WTC11 (cell line): ENCODE results near the gene GRM7. TPM values are rescaled to one million over a fixed set of nuclear protein-coding genes. Genes with fewer than 3 reads are reported as not detected.

Experiments used
- ATAC-seq: fragments of 200-7000 bp; cut with Tn5 transposase; 2 replicates; pipeline ENCODE4 v1.10.0; 2021; ENCODE audit warnings: mild to moderate bottlenecking, moderate library complexity
- CTCF ChIA-PET: fragments of 300-600 bp; sonication (Branson Sonifier 250); formaldehyde crosslinking; loops from one replicate; lab custom pipeline; 2021; ENCODE audit warnings: antibody characterized with exemption; lab: Charles Lee
- POLR2A ChIA-PET: fragments of 350-600 bp; sonication (Branson Sonifier 250); formaldehyde crosslinking; loops from one replicate; lab custom pipeline; 2021; ENCODE audit warnings: antibody characterized with exemption; lab: Charles Lee
- DNase-seq: peaks from one replicate; pipeline ENCODE4 v3.0.0; 2021; ENCODE audit warnings: low spot score
- H3K27ac Mint-ChIP-seq: 2 replicates; pipeline ENCODE4 v1.8.0; 2021; ENCODE audit warnings: mixed read lengths
- H3K27me3 Mint-ChIP-seq: 2 replicates; pipeline ENCODE4 v1.8.0; 2021; ENCODE audit warnings: low read depth, mild to moderate bottlenecking, moderate library complexity, mixed read lengths
- H3K36me3 Mint-ChIP-seq: 2 replicates; pipeline ENCODE4 v1.8.0; 2021; ENCODE audit warnings: mixed read lengths
- H3K4me1 Mint-ChIP-seq: 2 replicates; pipeline ENCODE4 v1.8.0; 2022; ENCODE audit warnings: mixed read lengths
- H3K4me3 Mint-ChIP-seq: 2 replicates; pipeline ENCODE4 v1.8.0; 2021; ENCODE audit warnings: mild to moderate bottlenecking, moderate library complexity, mixed read lengths
- H3K9me3 Mint-ChIP-seq: 2 replicates; pipeline ENCODE4 v1.8.0; 2021; ENCODE audit warnings: mixed read lengths
- AFF4 ChIP-seq: sonication (generic); formaldehyde crosslinking; IDR thresholded peaks from 2 replicates; pipeline ENCODE4 v1.8.1; 2023; ENCODE audit warnings: mild to moderate bottlenecking, missing genetic modification reagents, borderline replicate concordance
- ATF1 ChIP-seq: sonication (generic); formaldehyde crosslinking; IDR thresholded peaks from 2 replicates; pipeline ENCODE4 v1.8.1; 2023; ENCODE audit warnings: mild to moderate bottlenecking, moderate library complexity, missing genetic modification reagents
- CDX4 ChIP-seq: fragments of 250-450 bp; sonication (Bioruptor Pico); IDR thresholded peaks from 2 replicates; pipeline ENCODE4 v1.9.0; 2021; ENCODE audit warnings: moderate library complexity, mild to moderate bottlenecking, inconsistent platforms, borderline replicate concordance
- CTCF ChIP-seq: fragments of 200-600 bp; IDR thresholded peaks from 2 replicates; pipeline ENCODE4 v1.8.0; 2022; ENCODE audit warnings: antibody characterized with exemption
- E2F1 ChIP-seq: sonication (generic); formaldehyde crosslinking; IDR thresholded peaks from 2 replicates; pipeline ENCODE4 v1.8.0; 2022; ENCODE audit warnings: mild to moderate bottlenecking, missing genetic modification reagents
- ERG ChIP-seq: fragments of 250-450 bp; sonication (Bioruptor Pico); IDR thresholded peaks from 2 replicates; pipeline ENCODE4 v1.8.0; 2021; ENCODE audit warnings: mild to moderate bottlenecking
- ESRRA ChIP-seq: sonication (generic); formaldehyde crosslinking; IDR thresholded peaks from 2 replicates; pipeline ENCODE4 v1.8.1; 2022; ENCODE audit warnings: mild to moderate bottlenecking, missing genetic modification reagents, borderline replicate concordance
- FOXK1 ChIP-seq: sonication (generic); formaldehyde crosslinking; IDR thresholded peaks from 2 replicates; pipeline ENCODE4 v1.8.0; 2022; ENCODE audit warnings: mild to moderate bottlenecking, moderate library complexity, missing genetic modification reagents
- GRHL2 ChIP-seq: fragments of 250-450 bp; sonication (Bioruptor Pico); IDR thresholded peaks from 2 replicates; pipeline ENCODE4 v1.8.0; 2022; ENCODE audit warnings: mild to moderate bottlenecking, moderate library complexity; ENCODE audit not compliant: insufficient replicate concordance, severe bottlenecking
- HMGXB4 ChIP-seq: sonication (generic); formaldehyde crosslinking; IDR thresholded peaks from 2 replicates; pipeline ENCODE4 v1.8.1; 2023; ENCODE audit warnings: mild to moderate bottlenecking, moderate library complexity, missing genetic modification reagents
- JAZF1 ChIP-seq: fragments of 250-450 bp; sonication (Bioruptor Pico); IDR thresholded peaks from 2 replicates; pipeline ENCODE4 v1.9.0; 2021; ENCODE audit warnings: moderate library complexity, mild to moderate bottlenecking, inconsistent platforms
- MLX ChIP-seq: sonication (generic); formaldehyde crosslinking; IDR thresholded peaks from 2 replicates; pipeline ENCODE4 v1.8.1; 2023; ENCODE audit warnings: mild to moderate bottlenecking, missing genetic modification reagents, moderate library complexity
- MYBL2 ChIP-seq: sonication (generic); formaldehyde crosslinking; IDR thresholded peaks from 2 replicates; pipeline ENCODE4 v1.8.1; 2023; ENCODE audit warnings: mild to moderate bottlenecking, moderate library complexity, missing genetic modification reagents
- NR1H2 ChIP-seq: sonication (generic); formaldehyde crosslinking; IDR thresholded peaks from 2 replicates; pipeline ENCODE4 v1.9.0; 2021; ENCODE audit warnings: mild to moderate bottlenecking, moderate library complexity, missing genetic modification reagents
- PRRX2 ChIP-seq: fragments of 250-450 bp; sonication (Bioruptor Pico); IDR thresholded peaks from 2 replicates; pipeline ENCODE4 v1.8.0; 2021; ENCODE audit warnings: mild to moderate bottlenecking
- RORB ChIP-seq: fragments of 250-450 bp; sonication (Bioruptor Pico); IDR thresholded peaks from 2 replicates; pipeline ENCODE4 v1.9.0; 2021; ENCODE audit warnings: mild to moderate bottlenecking
- SMAD3 ChIP-seq: sonication (generic); formaldehyde crosslinking; IDR thresholded peaks from 2 replicates; pipeline ENCODE4 v1.8.0; 2022; ENCODE audit warnings: missing genetic modification reagents, mild to moderate bottlenecking, borderline replicate concordance
- TEAD1 ChIP-seq: sonication (generic); formaldehyde crosslinking; IDR thresholded peaks from 2 replicates; pipeline ENCODE4 v1.8.0; 2022; ENCODE audit warnings: mild to moderate bottlenecking, missing genetic modification reagents
- USF1 ChIP-seq: sonication (generic); formaldehyde crosslinking; IDR thresholded peaks from 2 replicates; pipeline ENCODE4 v1.8.0; 2022; ENCODE audit warnings: mild to moderate bottlenecking, missing genetic modification reagents
- ZNF232 ChIP-seq: sonication (generic); formaldehyde crosslinking; IDR thresholded peaks from 2 replicates; pipeline ENCODE4 v1.8.0; 2022; ENCODE audit warnings: mild to moderate bottlenecking, missing genetic modification reagents
- ZNF263 ChIP-seq: sonication (generic); formaldehyde crosslinking; IDR thresholded peaks from 2 replicates; pipeline ENCODE4 v1.8.1; 2022; ENCODE audit warnings: low read depth, mild to moderate bottlenecking, moderate library complexity, missing genetic modification reagents
- ZSCAN18 ChIP-seq: fragments of 250-450 bp; sonication (Bioruptor Pico); IDR thresholded peaks from 2 replicates; pipeline ENCODE4 v2.1.2; 2022; ENCODE audit warnings: mild to moderate bottlenecking, moderate library complexity
- total RNA-seq: library from RNA; stranded (reverse); gene quantifications from 3 replicates; pipeline ENCODE4 v1.2.3, GENCODE V29; 2021

The GRM7 gene
- total RNA-seq, 1 experiment from 2014 or later, result 0.42 TPM

GRCh38 chr3:7074217-7074616 lies 213.3 kb downstream of the GRM7 start:
- no peaks in the 10 kb centered on the region for H3K27me3 Mint-ChIP-seq
- DNase-seq, result no peak
- TF ChIP-seq AFF4 (CRISPR knock-in tag) (no peak), ESRRA (no peak), FOXK1 (CRISPR knock-in tag) (no peak), GRHL2 (CRISPR knock-in tag) (no peak), CTCF (no peak), RORB (CRISPR knock-in tag) (no peak), USF1 (CRISPR knock-in tag) (no peak), TEAD1 (CRISPR knock-in tag) (no peak), JAZF1 (CRISPR knock-in tag) (no peak), CDX4 (CRISPR knock-in tag) (no peak), ZNF232 (CRISPR knock-in tag) (no peak), ATF1 (CRISPR knock-in tag) (no peak), ZSCAN18 (CRISPR knock-in tag) (no peak)
- TF ChIP-seq, all 79 proteins: peak for 0
- Mint-ChIP-seq H3K27ac (no peak overlapping the region), H3K4me1 (no peaks in the 10 kb centered on the region), H3K9me3 (peaks cover 32% of the 10 kb centered on the region), H3K36me3 (peaks cover 18% of the 10 kb centered on the region), H3K4me3 (no peak overlapping the region)
- POLR2A ChIA-PET, result no interaction called here
- ATAC-seq, result peak; percentile 44; the same call in 1 of the 2 replicates
- CTCF ChIA-PET, result no interaction called here

GRCh38 chr3:7075117-7075516 lies 214.2 kb downstream of the GRM7 start:
- Mint-ChIP-seq H3K9me3 (peaks cover 32% of the 10 kb centered on the region), H3K36me3 (peaks cover 14% of the 10 kb centered on the region), H3K27ac (no peak overlapping the region), H3K27me3 (no peaks in the 10 kb centered on the region), H3K4me3 (no peak overlapping the region), H3K4me1 (no peaks in the 10 kb centered on the region)
- ChIA-PET CTCF (interaction anchor here (0.7 kb wide), 1 partner anchor 72 kb away, joined by 3 read pairs; no protein-coding TSS in a partner anchor), POLR2A (interaction anchor here (0.6 kb wide), 1 partner anchor 1935 kb away, joined by 4 read pairs; no protein-coding TSS in a partner anchor)
- DNase-seq, result no peak
- ATAC-seq, result no peak
- TF ChIP-seq SMAD3 (CRISPR knock-in tag), result no peak
- TF ChIP-seq MYBL2 (CRISPR knock-in tag), result no peak
- TF ChIP-seq ERG, result no peak
- no peak for TF ChIP-seq ATF1 (CRISPR knock-in tag)
- no peak for TF ChIP-seq MLX (CRISPR knock-in tag)
- no peak for TF ChIP-seq NR1H2 (CRISPR knock-in tag)
- no peak for TF ChIP-seq E2F1 (CRISPR knock-in tag)
- TF ChIP-seq PRRX2, result no peak
- no peak for TF ChIP-seq ZNF263 (CRISPR knock-in tag)
- no peak for TF ChIP-seq ZNF232 (CRISPR knock-in tag)
- TF ChIP-seq HMGXB4 (CRISPR knock-in tag), result no peak
